HepG2 (cell line): Measurements from ENCODE around the gene RSF1. TPM values are rescaled to one million over a fixed set of nuclear protein-coding genes. Genes with fewer than 3 reads are reported as not detected.

Experiments used
- ATAC-seq: fragments of 200-7000 bp; cut with Tn5 transposase; 3 replicates; pipeline ENCODE4 v1.9.1; 2020; ENCODE audit warnings: mild to moderate bottlenecking, moderate library complexity
- BruUV-seq: library from RNA; stranded (reverse); fragments of 400-500 nt; replicated peaks from 2 replicates; lab custom pipeline; 2021; lab: Mats Ljungman, UMichigan
- CTCF ChIA-PET: fragments of 300-600 bp; formaldehyde crosslinking; extraction: SDS; loops from one replicate; lab custom pipeline; 2021; ENCODE audit warnings: low total read pairs, inconsistent platforms, low intra/inter-chr PET ratio; lab: Yijun Ruan, JAX
- POLR2A ChIA-PET: fragments of 350-600 bp; sonication (Branson Sonifier 250); formaldehyde crosslinking; loops from one replicate; lab custom pipeline; 2020; ENCODE audit warnings: antibody characterized with exemption, inconsistent platforms; lab: Yijun Ruan, JAX
- DNase-seq: peaks from one replicate; pipeline ENCODE4 v3.0.0-alpha.2; 2015; ENCODE audit warnings: low spot score
- FAIRE-seq: peaks from 3 replicates; lab custom pipeline; 2011; peaks lifted over from hg19 to GRCh38; lab: Jason Lieb, UNC
- H2AFZ ChIP-seq: one replicate; pipeline ENCODE4 v1.6.1; 2011; ENCODE audit warnings: low read length, inconsistent platforms
- H3K27ac ChIP-seq: fragments of 300-600 bp; 3 replicates; pipeline ENCODE4 v1.8.0; 2011; ENCODE audit warnings: mixed run types, mild to moderate bottlenecking, mixed read lengths, low read length, inconsistent platforms; ENCODE audit not compliant: insufficient read depth; ENCODE audit errors: extremely low read length
- H3K27me3 ChIP-seq, 2 experiments: fragments of 200-600 bp in 1 of 2; 2 replicates in 1 of 2; 3 replicates in 1 of 2; pipeline versions ENCODE4 v1.6.0 to v1.8.0; 2011; ENCODE audit warnings: low read length in 2 of 2, mild to moderate bottlenecking in 2 of 2, moderate library complexity in 2 of 2, inconsistent platforms in 1 of 2; ENCODE audit not compliant: insufficient read depth in 2 of 2, control insufficient read depth in 1 of 2
- H3K36me3 ChIP-seq, 2 experiments: fragments of 200-600 bp in 1 of 2; replicated peaks in 1 of 2; 2 replicates in 1 of 2; 3 replicates in 1 of 2; pipeline versions ENCODE4 v1.5.1 to v1.8.0; 2011; ENCODE audit warnings: low read length in 2 of 2, inconsistent platforms in 1 of 2; ENCODE audit not compliant: insufficient read depth in 2 of 2, control insufficient read depth in 1 of 2
- H3K4me1 ChIP-seq: 2 replicates; pipeline ENCODE4 v1.5.1; 2012; ENCODE audit warnings: low read length, inconsistent platforms; ENCODE audit not compliant: insufficient read depth
- H3K4me2 ChIP-seq: 2 replicates; pipeline ENCODE4 v1.6.0; 2011; ENCODE audit warnings: low read depth, low read length, inconsistent platforms
- H3K4me3 ChIP-seq, 3 experiments: fragments of 200-600 bp in 1 of 3; sonication (generic), shearing (Covaris generic) in 1 of 3; replicated peaks in 1 of 3; 2 replicates each; pipeline ENCODE4 v1.5.1; 2011 to 2016; ENCODE audit warnings: low read length in 3 of 3, inconsistent platforms in 2 of 3, low read depth in 2 of 3, mild to moderate bottlenecking in 2 of 3, control low read depth in 1 of 3, mixed read lengths in 1 of 3; ENCODE audit not compliant: insufficient read depth in 1 of 3
- H3K79me2 ChIP-seq: one replicate; pipeline ENCODE4 v1.6.1; 2011; ENCODE audit warnings: low read length, inconsistent platforms; ENCODE audit not compliant: insufficient read depth
- H3K9ac ChIP-seq: 2 replicates; pipeline ENCODE4 v1.6.0; 2011; ENCODE audit warnings: mild to moderate bottlenecking, low read depth, low read length, inconsistent platforms; ENCODE audit not compliant: insufficient read depth
- H3K9me3 ChIP-seq: 2 replicates; pipeline ENCODE4 v1.5.1; 2012; ENCODE audit warnings: mild to moderate bottlenecking, low read length
- H4K20me1 ChIP-seq: 2 replicates; pipeline ENCODE4 v1.6.0; 2011; ENCODE audit warnings: inconsistent platforms, mild to moderate bottlenecking, low read length, moderate library complexity; ENCODE audit not compliant: insufficient read depth
- ARNT ChIP-seq: fragments of 450-650 bp; IDR thresholded peaks from 2 replicates; pipeline ENCODE4 v1.6.1; 2017
- CEBPG ChIP-seq: IDR thresholded peaks from 2 replicates; pipeline ENCODE4 v1.6.1; 2016
- HDAC6 ChIP-seq: fragments of 200-600 bp; sonication (generic); IDR thresholded peaks from 2 replicates; pipeline ENCODE4 v1.7.0; 2017; ENCODE audit warnings: mild to moderate bottlenecking, antibody characterized with exemption, low read length, low read depth
- ISL2 ChIP-seq: sonication (generic); formaldehyde crosslinking; IDR thresholded peaks from 2 replicates; pipeline ENCODE4 v1.5.0; 2020; ENCODE audit warnings: missing genetic modification reagents
- MLLT10 ChIP-seq: sonication (generic); formaldehyde crosslinking; IDR thresholded peaks from 2 replicates; pipeline ENCODE4 v1.4.0; 2020; ENCODE audit warnings: missing genetic modification reagents
- MXD4 ChIP-seq: IDR thresholded peaks from 2 replicates; pipeline ENCODE4 v1.6.1; 2016; ENCODE audit warnings: mild to moderate bottlenecking, missing biosample characterization, missing genetic modification reagents
- NR2C2 ChIP-seq: sonication (generic); formaldehyde crosslinking; IDR thresholded peaks from 2 replicates; pipeline ENCODE4 v1.4.0; 2020; ENCODE audit warnings: missing genetic modification reagents, mild to moderate bottlenecking, moderate library complexity, borderline replicate concordance
- RNF2 ChIP-seq: fragments of 450-650 bp; conservative IDR thresholded peaks from 2 replicates; pipeline ENCODE4 v1.6.1; 2016; ENCODE audit warnings: low read depth
- SALL1 ChIP-seq: sonication (generic); formaldehyde crosslinking; IDR thresholded peaks from 2 replicates; pipeline ENCODE4 v1.8.0; 2022; ENCODE audit warnings: mild to moderate bottlenecking, missing genetic modification reagents
- ZFYVE20 ChIP-seq: sonication (generic); formaldehyde crosslinking; IDR thresholded peaks from 2 replicates; pipeline ENCODE4 v1.8.0; 2023; ENCODE audit warnings: low read depth, mild to moderate bottlenecking, moderate library complexity, missing genetic modification reagents, borderline replicate concordance
- ZNF230 ChIP-seq: sonication (generic); formaldehyde crosslinking; IDR thresholded peaks from 2 replicates; pipeline ENCODE4 v1.4.0; 2020; ENCODE audit warnings: mild to moderate bottlenecking, missing genetic modification reagents
- ZNF337 ChIP-seq: sonication (generic); formaldehyde crosslinking; IDR thresholded peaks from 2 replicates; pipeline ENCODE4 v1.5.1; 2020; ENCODE audit warnings: missing genetic modification reagents, low read depth, mild to moderate bottlenecking, borderline replicate concordance
- ZNF44 ChIP-seq: sonication (generic); formaldehyde crosslinking; IDR thresholded peaks from 2 replicates; pipeline ENCODE4 v1.5.1; 2020; ENCODE audit warnings: mild to moderate bottlenecking, missing genetic modification reagents
- ZNF484 ChIP-seq: sonication (generic); formaldehyde crosslinking; IDR thresholded peaks from 2 replicates; pipeline ENCODE4 v1.5.1; 2020; ENCODE audit warnings: mild to moderate bottlenecking, low read depth, missing genetic modification reagents, borderline replicate concordance
- ZNF605 ChIP-seq: sonication (generic); formaldehyde crosslinking; IDR thresholded peaks from 2 replicates; pipeline ENCODE4 v1.8.0; 2022; ENCODE audit warnings: mild to moderate bottlenecking, missing genetic modification reagents
- ZNF737 ChIP-seq: sonication (generic); formaldehyde crosslinking; IDR thresholded peaks from 2 replicates; pipeline ENCODE4 v1.5.0; 2020; ENCODE audit warnings: missing genetic modification reagents, mild to moderate bottlenecking, borderline replicate concordance
- ZNF781 ChIP-seq: sonication (generic); formaldehyde crosslinking; IDR thresholded peaks from 2 replicates; pipeline ENCODE4 v1.5.1; 2020; ENCODE audit warnings: borderline replicate concordance, mild to moderate bottlenecking, missing genetic modification reagents; ENCODE audit errors: not compliant biosample characterization
- ZNF816 ChIP-seq: sonication (generic); formaldehyde crosslinking; IDR thresholded peaks from 2 replicates; pipeline ENCODE4 v1.8.0; 2022; ENCODE audit warnings: missing genetic modification reagents, mild to moderate bottlenecking, borderline replicate concordance
- ZNF878 ChIP-seq: sonication (generic); formaldehyde crosslinking; IDR thresholded peaks from 2 replicates; pipeline ENCODE4 v1.8.1; 2023; ENCODE audit warnings: mild to moderate bottlenecking, missing genetic modification reagents, moderate library complexity
- ZSCAN12 ChIP-seq: sonication (generic); formaldehyde crosslinking; IDR thresholded peaks from 2 replicates; pipeline ENCODE4 v1.9.0; 2021; ENCODE audit warnings: mild to moderate bottlenecking, missing genetic modification reagents
- WGBS: methylation state at CpG from one replicate; pipeline ENCODE4 v1.1.6; 2017; ENCODE audit warnings: low lambda C conversion rate; 5-methylcytosine and 5-hydroxymethylcytosine counted together
- in situ Hi-C: cut with HindIII; loops from 2 replicates; pipeline ENCODE4 v1.10.0; 2017; ENCODE audit warnings: low pct_unique_long_range_greater_than_20kb; ENCODE audit not compliant: extremely low pct_ligation_motif_present
- intact Hi-C: fragments of 100-400 bp; cut with micrococcal nuclease; formaldehyde crosslinking; loops from one replicate; pipeline ENCODE4 v1.10.0; 2022; ENCODE audit not compliant: unreplicated experiment
- polyA plus RNA-seq, 8 experiments: library from polyadenylated mRNA; depleted of rRNA in 3 of 8; stranded (reverse) in 7 of 8; unstranded in 1 of 8; fragments of >200 nt; fragmentation: Illumina TruSeq in 4 of 8; extraction: Trizol in 4 of 8; gene quantifications; 2 replicates each; pipeline versions ENCODE4 v1.2.1 to v1.2.3, GENCODE V29; 2011 to 2016; ENCODE audit warnings: low read depth in 4 of 8, missing spikeins in 1 of 8, mixed read lengths in 1 of 8; ENCODE audit not compliant: insufficient read depth in 1 of 8
- total RNA-seq, 5 experiments: library from RNA; depleted of rRNA; stranded (reverse); fragments of >200 nt; fragmentation: Illumina TruSeq; extraction: Trizol; gene quantifications; 2 replicates each; pipeline ENCODE4 v1.2.3, GENCODE V29; 2016; ENCODE audit warnings: low read depth in 1 of 5

RSF1 gene
- total and polyA plus RNA-seq, 2 of the 13 experiments (the other 11 are each of a cell fraction or from before 2014, with no cell fraction given) = 15.5 to 33.1 TPM

GRCh38 chr11:77677138-77677537 lies 143.4 kb downstream of the RSF1 start:
- Histone ChIP-seq H3K4me1 (peaks cover 12% of the 10 kb centered on the region), H2AFZ (no peak overlapping the region), H3K36me3 (peaks cover 11 to 36% of the 10 kb centered on the region in 2 experiments), H3K27ac (no peak overlapping the region), H3K79me2 (no peaks in the 10 kb centered on the region), H3K4me3 (no peak overlapping the region), H3K4me2 (no peak overlapping the region), H3K27me3 (no peaks in the 10 kb centered on the region), H3K9me3 (no peaks in the 10 kb centered on the region), H3K9ac (no peak overlapping the region), H4K20me1 (no peaks in the 10 kb centered on the region)
- ChIA-PET CTCF (no interaction called here), POLR2A (no interaction called here)
- no peak for FAIRE-seq
- TF ChIP-seq ZNF230 (CRISPR knock-in tag) (no peak), ZNF816 (CRISPR knock-in tag) (no peak), ZNF44 (CRISPR knock-in tag) (no peak), MLLT10 (CRISPR knock-in tag) (no peak), RNF2 (no peak), SALL1 (no peak), ZSCAN12 (CRISPR knock-in tag) (no peak), HDAC6 (no peak), MXD4 (CRISPR knock-in tag) (no peak), ZNF484 (CRISPR knock-in tag) (no peak), ZNF781 (CRISPR knock-in tag) (no peak), NR2C2 (CRISPR knock-in tag) (no peak), ZNF337 (CRISPR knock-in tag) (no peak), ZNF737 (CRISPR knock-in tag) (no peak), CEBPG (CRISPR knock-in tag) (no peak), ZFYVE20 (CRISPR knock-in tag) (no peak), ZNF605 (CRISPR knock-in tag) (no peak), ZNF878 (CRISPR knock-in tag) (no peak), ARNT (no peak), ISL2 (CRISPR knock-in tag) (no peak)
- WGBS = 98% methylated on average over 3 of the region's 3 CpGs
- no peak for ATAC-seq
- intact Hi-C loops = no loop called here
- DNase-seq = no peak
- no TSS peak for BruUV-seq
- in situ Hi-C loops = no loop called here
